ENCODE measurements around the gene SRRM5.

GRCh38 chr19:43640424-43640757, 28.5 kb downstream of the SRRM5 start:
- TF ChIP-seq GATA2 (IDR thresholded peaks at IDR 0.05; ENCODE audit: low read depth, low read length) (no peak), GATA3 (IDR thresholded peaks at IDR 0.05; ENCODE audit: low read depth, low read length) (no peak)
